NCI-H1105 (cell line): ENCODE measurements around the gene ENDOD1.
"Not testable (repeated sequence)": the region's sequence is repeated elsewhere in the genome, so short reads cannot be mapped to it uniquely, and the experiment has no call there.

Experiments used
- DNase-seq: peaks from one replicate; lab custom pipeline; 2025; lab: John Stamatoyannopoulos, UW

The ENDOD1 gene

GRCh38 chr11:95103701-95104100 lies 14.1 kb downstream of the ENDOD1 start:
- DNase-seq: no peak

DNA sequence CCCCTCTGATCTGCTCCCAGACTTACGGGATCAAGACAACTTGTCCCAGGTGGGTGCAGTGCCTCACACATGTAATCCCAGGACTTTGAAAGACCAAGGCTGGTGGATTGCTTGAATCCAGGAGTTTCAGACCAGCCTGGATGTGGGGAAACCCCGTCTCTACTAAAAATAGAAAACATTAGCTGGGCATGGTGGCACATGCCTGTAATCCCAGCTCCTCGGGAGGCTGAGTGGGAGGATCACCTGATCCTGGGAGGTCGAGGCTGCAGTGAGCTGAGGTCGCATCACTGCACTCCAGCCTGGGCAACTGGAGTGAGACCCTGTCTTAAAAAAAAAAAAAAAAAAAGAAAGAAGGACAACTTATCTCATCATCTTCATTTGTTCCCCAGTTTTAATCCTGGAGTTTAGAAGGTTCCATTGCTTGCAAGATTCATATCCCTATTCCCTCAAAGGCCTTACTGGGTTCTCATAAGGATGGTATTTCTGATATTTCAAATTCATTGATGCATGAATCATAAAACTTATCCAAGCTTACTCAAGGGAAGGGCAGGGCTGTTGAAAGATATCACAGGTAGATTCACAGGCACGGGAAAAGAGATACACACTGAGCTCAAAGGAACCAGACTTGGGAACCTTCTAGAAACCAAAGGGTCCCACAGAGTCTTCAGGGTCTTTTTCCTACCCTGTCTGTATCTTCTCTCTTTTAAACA lies 14.6 kb downstream of the ENDOD1 start:
- no peak for DNase-seq

GRCh38 chr11:95104856-95105255 lies 15.2 kb downstream of the ENDOD1 start:
- no peak for DNase-seq

DNA sequence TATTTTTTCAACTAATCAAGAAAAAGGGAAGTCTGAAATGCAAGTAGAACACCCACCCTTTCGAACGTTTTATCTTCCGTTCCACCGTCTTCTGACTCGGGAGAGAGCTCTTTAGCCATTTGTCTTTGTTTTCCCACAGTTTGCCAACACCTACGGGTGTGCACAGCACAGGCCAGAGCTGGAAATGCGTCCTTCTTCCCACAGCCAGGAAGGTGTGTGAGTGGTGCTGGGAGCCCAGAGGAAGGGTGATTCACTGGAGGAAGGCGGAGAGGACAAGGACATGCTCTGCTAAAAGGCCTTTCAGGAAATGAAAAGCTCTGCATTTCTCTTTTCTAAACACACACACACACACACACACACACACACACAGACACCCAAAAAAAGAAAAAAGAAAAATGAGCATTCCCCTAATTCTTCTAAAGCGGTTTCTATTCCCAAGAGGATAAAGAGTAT lies 18.5 kb downstream of the ENDOD1 start:
- no peak for DNase-seq

DNA sequence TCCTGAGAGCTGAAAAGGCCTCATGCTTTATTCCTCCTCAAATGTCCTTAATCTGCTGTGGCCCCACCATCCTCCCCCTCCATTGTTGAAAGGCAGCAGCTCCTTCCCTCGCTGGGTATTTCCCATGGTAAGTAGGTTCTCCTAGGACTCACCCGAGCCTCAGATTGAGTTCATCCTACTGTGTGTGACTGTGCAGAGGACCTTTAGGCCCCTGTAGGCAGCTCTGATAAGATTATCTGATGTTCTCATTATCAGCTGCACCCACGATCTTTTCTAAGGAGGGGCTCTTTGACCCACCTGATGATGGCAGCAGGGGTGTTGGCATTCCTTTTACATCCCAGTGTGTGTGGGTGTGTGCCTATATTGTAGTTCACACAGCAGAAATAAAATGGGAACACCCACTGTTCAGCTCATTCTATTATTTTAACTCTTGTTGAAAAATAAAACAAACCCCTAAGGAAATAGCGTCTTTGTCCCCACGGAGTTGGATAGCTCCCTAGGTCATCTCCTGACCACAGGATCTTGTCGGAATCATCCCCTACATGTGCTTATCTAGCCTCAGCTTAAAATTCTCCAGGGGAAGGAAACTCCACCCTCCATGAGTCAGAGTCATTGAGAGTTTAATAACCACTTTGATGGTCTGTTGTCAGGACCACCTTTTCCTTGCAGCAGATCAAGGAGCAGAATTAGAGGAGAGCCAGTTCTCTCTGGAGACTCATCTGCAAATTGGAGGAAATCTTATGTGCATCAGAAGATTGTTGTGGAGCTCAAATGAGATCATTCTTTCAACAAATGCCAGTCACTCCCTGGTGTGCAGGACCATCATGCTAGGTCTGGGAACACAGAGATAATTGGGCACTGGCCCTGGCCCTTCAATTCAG lies 19.3 kb downstream of the ENDOD1 start:
- no peak for DNase-seq

DNA sequence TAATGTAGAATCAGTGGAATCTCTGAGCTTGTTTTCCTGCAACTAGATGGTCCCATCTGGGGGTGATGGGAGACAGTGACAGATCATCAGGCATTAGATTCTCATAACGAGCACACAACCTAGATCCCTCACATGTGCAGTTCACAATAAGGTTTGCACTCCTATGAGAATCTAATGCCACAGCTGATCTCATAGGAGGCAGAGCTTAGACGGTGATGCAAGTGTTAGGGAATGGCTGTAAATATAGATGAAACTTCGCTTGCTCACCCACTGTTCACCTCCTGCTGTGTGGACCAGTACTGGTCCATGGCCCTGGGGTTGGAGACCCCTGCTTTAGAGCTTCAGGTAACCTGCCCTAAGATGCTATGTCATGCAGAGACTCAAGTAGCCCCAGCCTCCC lies 21.8 kb downstream of the ENDOD1 start:
- DNase-seq: not testable (repeated sequence)

DNA sequence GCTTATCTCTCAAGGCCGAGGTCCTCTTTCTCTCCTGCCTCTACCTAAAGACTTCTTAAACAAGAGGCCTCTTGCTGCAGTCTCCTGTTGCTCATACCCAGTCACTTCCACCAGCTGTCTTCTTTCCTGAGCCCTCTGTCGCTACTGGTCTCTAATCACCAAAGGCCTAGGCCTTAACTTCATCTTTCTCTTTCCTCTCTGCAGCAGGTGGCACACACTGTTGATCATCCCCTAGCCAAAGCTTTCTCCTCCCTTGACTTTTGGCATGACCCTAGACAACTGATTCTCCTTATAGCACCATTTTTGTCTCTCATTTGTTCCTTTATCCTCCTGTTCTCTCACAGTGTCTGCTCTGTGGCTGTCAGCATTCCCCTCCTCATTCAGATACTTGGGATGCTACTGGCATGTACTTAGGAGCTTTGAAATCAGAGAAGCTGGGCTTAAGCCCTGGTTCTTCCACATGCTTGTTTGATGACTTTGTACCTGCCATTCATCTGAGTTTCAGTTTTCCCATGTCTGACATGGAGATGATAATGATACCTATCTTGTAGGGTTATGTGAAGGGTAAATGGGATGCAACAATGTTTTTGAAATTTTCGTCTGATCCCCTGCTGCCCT lies 22.4 kb downstream of the ENDOD1 start:
- DNase-seq: no peak

DNA sequence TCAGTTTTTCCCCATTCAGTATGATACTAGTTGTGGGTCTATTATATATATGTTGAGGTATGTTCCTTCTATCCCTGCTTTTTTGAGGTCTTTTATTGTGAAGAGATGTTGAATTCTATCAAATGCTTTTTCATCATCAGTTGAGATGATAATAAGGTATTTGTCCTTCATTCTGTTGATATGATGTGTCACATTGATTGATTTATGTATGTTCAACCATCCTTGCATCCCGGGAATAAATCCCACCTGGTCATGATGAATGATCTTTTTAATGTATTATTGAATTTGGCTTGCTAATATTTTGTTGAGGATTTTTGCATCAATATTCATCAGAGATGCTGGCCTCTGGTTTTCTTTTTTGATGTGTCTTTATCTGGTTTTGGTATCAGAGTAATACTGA lies 26.0 kb downstream of the ENDOD1 start:
- no peak for DNase-seq

DNA sequence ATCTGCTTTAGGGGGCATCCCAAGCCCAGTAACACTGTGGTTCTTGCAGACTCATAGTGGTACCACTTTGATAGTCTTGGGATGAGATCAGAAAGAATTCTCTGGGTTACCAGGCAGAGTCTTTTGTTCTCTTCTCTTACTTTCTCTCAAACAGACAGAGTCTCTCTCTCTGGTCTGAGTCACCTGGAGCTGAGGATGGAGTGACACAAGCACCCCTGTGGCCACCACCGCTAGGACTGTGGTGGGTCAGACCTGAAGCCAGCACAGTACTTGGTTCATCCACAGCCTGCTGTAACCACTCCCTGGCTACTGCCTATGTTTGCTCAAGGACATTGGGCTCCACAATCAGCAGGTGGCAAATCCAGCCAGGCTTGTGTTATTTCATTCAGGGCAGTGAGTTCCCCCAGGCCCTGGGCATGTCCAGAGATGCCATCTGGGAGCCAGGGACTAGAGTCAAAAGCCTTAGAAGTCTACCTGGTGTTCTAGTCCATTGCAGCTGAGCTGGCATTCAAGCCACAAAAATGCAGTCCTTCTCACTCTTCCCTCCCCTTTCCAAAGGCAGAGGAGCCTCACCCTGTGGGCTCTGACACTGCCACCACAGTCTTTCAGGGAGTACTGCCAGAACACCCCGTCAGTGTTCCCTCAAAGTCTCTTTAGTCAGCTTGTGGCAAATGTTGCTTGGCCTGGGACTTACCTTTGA lies 29.9 kb downstream of the ENDOD1 start:
- no peak for DNase-seq

- no peak for DNase-seq
These were observed 32.1 kb downstream of the ENDOD1 start for GRCh38 chr11:95121698-95122097.

DNA sequence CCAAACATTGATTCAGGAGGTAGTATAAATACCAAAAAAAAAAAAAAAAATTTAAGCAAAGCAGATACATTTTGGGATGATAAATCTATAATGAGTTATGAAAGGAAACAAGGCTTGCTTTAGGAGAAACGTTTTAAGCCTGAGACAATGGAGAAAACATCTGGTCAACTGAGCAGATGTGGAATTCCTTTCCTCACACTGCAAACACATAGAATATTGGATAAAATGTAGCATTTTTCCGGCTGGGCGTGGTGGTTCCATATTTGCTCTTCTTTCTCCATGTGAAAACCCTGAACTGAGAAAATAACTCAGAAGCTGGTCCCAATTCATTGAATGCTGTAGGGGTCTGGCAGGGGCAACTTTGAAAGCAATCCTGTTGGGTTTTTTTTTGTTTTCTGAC lies 33.9 kb downstream of the ENDOD1 start:
- DNase-seq: no peak

DNA sequence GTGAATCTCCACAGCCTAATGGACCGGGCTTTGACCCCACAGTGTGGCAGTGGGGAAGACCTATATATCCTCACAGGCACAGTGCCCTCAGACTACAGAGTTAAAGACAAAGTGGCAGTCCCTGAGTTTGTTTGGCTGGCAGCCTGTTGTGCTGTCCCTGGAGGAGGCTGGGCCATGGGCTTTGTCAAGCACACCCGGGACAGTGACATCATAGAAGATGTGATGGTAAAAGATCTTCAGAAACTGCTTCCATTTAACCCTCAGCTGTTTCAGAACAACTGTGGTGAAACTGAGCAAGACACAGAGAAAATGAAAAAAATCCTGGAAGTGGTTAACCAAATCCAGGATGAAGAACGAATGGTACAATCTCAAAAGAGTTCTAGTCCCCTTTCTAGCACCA lies 39.0 kb downstream of the ENDOD1 start:
- no peak for DNase-seq

GRCh38 chr11:95132956-95133355 lies 43.3 kb downstream of the ENDOD1 start:
- peak; percentile 56 for DNase-seq

GRCh38 chr11:95134491-95134890 lies 44.8 kb downstream of the ENDOD1 start:
- DNase-seq: peak; percentile 86

DNA sequence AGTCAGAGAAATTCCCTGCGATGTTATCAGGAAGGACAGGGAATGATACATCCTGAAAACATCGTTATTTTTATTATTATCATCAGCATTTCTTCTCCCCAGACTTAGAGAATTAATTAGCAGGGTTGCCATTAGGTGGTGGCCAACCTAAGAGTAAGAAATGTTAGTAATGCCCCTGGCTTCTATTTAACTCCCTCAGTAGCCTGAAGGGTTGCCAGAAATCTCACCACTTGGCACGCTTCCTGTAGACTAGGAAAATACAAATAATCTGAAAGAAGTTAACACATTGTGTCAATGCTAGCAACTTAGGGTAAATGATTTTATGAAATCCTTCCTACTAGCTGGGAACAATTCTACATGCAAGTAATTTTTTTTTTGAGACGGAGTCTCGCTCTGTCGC lies 45.5 kb downstream of the ENDOD1 start:
- peak; percentile 23 for DNase-seq

DNA sequence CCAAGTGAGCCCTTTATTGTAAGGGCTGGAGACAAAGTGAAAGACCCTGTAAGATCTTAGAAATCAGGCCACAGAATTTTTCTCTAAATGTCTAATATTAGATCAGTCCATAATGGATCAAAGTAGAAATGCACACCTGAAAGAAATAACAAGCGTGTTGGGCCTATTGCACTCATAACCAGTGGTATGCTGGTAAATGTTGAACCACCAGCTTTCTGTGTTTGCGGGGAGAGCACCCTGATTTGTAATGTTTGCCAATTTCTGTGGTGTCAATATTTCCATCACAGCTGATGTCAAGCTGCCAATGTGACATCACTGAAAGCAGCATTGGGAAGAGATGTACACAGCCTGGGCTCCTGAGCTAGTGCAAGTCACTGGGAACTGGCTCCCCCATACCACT lies 46.2 kb downstream of the ENDOD1 start:
- no peak for DNase-seq

- DNase-seq: not testable (repeated sequence)
These were observed 47.1 kb downstream of the ENDOD1 start for GRCh38 chr11:95136747-95137146.

DNA sequence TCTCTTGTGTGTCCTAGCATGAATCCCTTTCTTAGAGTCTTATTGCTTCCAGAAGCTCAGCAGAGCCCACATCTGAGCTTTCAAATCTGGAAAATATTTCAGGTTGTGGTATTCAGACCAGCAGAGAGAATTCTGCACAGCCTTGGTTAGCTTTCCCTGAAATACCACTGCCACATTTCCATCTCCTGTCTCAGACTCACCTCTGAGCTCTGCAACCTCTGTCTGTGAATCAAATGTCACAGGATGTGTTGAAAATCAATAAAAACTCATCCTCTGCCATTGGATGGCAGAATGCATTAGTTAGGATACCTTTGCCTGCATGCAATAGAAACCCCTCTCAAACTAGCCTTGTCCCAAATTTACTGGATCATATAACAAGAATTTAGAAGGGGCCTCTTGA lies 47.7 kb downstream of the ENDOD1 start:
- DNase-seq: no peak

- DNase-seq: no peak
These were observed 48.8 kb downstream of the ENDOD1 start for GRCh38 chr11:95138448-95138847.

- DNase-seq: no peak
These were observed 50.9 kb downstream of the ENDOD1 start for GRCh38 chr11:95140397-95141033.

GRCh38 chr11:95142431-95142830 lies 52.8 kb downstream of the ENDOD1 start:
- DNase-seq: no peak
